Stimulated activated CD8-positive, alpha-beta memory T cell treated with anti-CD3 and anti-CD28 coated beads, Interleukin-15, amount 100 ng/mL, for 48 hours (primary cell): ENCODE measurements around the gene KIAA1755.

Experiments
- DNase-seq, 2 donors: peaks; one replicate each; pipeline ENCODE4 v3.0.0-alpha.2; 2020; ENCODE audit warnings: low read depth in 2 of 2

KIAA1755 gene

DNA sequence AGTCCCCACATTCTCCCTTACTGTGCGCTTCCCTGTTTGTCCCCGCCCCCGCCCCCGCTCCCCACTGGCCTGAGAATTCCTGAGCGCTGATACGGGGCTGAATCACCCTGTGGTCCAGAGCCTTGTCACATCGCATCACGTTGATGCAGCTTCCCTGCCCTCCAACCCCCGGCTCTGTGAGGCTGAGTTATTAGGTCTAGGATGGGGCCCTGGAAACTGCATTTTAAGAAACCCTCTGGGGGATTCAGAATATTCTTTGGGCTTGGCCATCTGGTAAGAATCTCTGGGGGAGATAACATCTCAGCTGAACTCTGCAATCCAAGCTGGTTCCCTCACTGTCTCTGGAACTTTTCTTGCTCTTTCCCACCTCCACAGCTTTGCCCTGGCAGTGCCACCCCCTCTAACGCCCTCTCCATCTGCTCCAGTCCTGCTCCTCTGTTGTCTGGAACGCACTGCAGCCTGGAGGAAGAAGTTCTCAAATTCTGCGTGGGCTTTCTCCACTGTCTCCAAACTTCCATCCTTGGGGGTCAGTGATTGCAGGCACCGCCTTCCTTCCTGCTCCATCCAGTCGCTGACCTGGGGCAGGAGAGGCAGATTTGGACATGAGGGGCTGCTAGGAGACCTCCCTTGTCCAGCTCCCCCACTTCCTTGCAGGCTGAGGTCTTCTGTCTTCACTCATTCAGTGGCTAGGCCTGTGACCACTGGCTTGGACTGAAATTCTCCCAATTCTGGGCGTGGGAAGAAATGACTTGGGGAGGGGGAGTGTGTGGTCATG lies 42.6 kb downstream of the KIAA1755 start:
- DNase-seq: no peak

DNA sequence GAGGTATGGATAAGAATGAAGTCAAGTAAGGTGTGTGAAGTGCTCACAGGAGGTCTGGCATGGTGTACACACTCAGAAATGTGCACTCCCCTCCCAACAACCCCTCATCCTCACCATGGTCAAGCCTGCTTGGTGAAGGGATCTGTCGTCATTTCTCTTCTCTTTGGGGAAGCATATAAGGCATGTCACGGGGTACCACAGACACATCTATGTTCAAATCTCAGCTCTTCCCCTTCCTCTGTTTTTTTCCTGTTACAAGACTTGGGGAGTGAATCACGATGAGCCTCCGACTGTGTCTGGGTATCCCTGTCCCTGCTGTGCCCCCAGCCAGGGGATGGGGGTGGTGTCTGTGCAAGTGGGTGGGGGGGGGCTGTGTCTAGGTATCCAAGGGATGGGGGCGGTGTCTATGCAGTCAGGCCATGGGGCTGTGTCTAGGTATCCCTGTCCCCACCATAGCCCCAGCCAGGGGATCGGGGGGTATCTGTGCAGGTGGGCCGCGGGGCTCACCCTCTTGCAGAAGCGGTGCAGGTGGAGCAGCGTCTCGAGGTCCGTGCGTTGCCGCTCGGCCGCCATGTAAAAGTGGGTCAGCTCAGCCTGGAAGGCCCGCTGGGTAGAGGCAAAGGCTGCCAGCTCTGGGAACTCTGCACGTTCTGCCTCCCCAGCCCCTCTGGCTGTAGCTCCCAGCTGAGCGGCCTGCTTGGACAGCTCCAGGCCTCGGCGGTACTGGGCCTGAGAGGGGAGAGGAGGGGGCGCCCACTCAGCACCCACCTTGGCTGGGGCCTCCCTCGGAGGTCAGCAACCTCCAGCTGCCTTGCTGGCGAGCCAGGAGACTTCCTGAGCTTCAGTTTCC lies 43.6 kb downstream of the KIAA1755 start:
- DNase-seq: no peak

DNA sequence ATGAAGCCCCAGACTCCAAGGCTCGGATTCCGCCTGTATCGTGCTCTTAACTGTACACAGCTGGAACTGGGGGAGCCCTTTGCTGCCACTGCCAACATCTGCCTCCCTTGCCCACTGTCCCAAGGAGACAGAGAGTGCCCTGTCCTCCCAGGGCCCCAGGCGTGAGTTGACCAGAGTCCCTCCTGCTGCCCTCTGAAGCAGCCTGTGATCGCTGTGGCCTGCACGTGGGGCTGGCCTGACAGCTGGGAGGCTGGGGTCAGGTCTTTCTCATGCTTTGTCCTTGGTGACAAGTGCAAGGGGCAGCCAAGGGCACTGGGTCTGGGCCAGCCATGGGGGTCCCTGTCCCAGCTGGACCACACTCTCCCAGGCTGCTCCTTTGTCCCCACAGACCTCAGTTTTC lies 44.3 kb downstream of the KIAA1755 start:
- DNase-seq: no peak

DNA sequence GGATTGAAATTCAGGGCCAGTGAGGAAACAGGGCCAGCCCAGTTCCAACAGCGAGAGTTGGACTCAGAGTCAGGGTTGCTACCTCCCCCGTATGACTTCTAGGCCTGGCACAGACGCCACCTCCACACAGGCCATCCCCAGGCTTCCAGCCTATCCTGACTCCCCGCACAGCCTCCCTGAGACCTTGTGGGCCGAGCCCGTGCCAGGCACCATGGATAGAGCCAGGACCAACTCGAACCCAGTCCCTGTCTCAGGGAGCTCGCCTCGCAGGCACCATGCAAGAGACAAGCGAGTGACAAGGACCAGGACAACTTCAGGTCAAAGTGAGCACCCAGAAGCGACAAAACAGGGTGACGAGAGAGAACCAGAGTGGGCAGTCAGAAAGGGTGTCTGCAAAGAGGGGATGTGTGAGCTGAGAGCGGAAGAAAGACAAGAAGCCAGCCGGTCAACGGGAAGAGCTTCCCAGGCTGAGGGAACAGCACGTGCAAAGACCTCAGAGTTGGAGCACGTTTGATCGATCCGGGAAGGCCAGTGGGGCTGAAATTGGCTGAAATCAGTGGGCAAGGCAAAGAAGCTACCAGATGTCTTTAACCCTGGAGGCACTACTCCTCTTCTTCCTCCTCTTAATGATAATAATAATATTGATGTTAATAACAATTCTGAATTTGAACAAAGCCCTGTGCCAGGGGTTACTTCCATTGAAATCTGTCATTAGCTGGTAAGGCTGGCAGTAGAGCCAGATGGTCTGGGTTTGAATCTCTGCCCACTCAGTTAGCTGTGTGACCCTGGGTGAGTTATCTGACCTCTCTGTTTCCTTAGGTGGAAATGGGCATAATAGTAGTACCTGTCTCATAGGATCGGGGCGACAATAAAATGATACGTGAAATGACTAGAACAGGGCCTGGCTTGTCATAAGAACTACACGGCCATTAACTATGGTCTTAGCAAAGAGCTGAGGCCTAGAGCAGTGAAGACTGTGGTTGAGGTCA lies 45.0 kb downstream of the KIAA1755 start:
- DNase-seq: no peak

DNA sequence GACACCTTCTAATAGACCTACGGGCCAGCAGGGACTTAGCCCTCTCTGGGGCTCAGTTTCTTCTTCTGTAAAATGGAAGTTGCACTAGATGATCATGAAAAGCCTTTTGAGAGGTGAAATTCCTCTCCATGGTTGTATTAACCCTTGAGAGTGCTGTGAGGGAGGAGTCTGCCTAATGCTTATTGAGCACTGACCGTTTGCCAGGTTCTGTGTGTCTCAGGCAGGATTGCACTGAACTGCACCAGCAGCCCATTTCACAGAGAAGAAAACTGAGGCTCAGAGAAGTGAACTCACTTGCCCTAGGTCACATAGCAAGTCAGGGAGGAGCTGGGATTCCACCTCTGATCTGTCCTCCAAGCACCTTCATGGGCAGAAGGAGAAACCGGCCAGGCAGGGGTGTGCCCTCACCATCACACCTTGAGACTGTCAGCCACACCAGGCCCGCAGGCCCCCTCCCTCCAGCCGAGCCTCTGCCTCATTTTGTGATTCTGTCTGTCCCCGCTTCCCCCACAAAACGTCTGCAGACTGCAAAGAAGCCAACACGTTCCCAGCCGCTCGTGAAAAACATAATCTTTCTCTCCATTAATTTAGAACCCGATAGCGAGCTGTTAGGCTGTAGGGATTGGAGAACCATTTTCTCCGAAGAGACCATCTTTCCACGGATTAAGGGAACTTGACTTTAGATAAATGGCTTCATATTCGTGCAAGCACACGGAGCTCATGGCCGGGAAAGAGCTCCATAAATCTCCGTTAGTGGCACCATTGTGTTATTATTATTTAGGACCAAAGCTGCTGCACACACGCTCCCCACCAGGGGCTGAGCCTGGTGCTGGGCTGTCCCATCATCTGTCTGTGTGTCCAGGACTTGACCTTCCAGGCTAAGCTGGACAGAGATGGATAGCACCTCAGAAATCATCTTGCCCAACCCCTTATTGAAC lies 46.0 kb downstream of the KIAA1755 start:
- DNase-seq: no peak

DNA sequence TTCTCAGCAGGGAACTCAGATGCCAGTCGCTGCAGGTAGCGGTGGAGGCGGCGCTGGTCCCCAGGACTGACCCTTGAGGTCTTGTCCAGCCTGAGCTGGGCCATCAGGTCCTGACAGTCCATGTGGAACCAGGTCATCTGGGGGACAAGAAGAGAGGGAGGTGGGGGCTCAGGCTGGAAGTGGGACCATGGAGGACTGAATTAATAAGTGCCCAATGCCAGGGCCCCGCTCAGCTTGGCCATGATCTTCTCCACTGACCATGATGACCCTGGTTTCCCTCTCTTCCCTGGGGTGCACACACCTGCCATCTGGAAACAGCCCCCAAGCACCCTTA lies 47.0 kb downstream of the KIAA1755 start:
- DNase-seq: no peak

DNA sequence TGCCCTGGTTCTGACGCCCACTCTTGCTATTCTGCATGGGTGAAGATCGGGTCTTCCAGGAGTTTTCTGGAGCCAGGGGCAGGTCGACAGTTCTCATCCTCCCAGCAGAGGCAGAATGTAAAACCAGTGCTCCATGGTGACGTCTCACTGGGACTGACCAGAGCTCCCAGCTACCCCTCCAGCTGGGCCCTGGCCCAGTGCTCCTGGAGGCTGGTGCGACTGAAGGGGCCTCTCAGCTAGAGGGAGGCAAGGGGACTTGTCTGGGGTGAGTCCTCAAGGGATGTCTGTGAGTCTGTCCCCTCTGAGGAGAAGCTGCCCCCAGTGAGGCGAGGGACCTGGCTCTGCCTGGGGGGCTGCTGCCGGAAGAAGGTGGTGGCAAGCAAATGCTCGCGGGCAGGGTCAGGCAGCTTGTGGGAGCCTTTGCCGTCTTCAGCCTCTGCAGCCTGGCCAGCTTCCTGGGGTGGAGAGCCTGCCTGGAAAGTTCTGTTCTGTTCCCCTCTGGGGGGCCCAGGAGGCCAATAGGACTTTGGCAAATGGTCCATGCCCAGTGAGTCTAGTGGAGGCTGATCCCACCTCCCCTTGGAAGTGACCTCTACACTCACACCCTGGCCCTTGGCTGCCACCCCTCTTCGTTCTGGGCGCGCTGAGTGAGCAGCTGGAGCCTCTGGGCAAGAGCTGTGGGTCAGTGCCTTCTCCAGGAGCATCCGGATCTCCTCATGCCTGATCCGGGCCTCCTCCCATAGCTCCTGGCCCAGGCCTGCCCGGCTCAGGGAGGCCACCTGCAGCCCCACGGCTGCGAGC lies 47.5 kb downstream of the KIAA1755 start:
- DNase-seq: no peak

DNA sequence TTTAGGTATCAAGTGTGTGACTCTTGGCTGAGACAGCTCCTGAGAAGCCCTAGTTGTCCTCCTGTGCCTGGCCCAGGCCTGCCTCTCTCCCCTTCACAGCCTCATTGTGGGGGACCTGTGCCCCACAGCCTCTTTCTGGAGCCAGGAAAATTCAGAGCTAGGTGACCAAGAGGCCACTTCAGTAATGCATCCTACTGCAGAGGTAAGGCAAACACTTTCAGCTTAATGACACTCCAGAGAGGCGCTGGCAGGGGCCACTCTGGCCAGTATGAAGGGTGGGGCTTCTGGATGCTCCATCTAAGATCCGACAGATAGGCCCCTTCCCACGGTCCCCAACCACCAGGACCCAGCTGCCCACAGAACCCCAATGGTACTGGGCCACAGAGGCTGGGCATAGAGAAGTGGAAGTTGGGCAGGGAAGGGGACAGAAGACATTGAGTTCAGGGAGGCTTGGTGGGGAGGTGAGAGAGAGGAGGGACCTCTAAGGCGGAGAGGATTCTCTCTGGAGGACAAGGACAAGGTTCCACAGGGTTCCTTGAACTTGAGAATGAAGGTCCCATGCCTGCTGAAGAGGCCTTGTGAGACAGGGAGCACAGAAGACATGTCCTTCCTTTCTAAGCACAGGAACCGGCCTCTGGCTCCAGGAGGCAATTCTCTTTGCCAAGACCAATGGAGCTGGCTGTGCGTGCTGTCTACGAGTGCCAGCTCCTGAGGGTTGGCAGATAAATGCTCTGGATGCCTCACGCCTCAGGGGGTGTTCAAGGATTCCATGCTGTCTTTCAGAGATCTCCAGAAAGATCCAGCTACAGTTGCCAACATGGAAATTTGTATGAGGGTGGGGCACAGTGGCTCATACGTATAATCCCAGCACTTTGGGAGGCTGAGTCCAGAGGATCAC lies 49.1 kb downstream of the KIAA1755 start:
- DNase-seq: no peak

DNA sequence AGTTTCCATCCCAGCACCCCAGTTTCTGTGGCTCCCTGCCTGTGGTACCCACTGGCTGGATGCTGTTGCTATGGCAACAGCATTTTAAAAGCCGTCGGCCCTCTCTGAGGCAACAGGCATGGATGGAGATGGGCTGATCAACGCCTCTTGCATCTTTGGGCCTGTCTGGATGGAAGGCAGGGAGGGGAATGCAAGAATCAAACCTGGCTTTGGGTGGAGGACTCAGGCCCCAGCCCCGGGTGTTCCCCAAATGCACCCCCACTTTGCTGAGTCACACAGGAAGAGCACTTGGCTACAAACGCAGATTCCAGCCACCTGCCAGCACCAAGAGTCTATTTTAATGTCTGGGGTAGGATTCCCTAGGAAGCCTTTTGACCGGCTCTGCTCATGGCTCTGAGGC lies 49.8 kb downstream of the KIAA1755 start:
- no peak for DNase-seq

DNA sequence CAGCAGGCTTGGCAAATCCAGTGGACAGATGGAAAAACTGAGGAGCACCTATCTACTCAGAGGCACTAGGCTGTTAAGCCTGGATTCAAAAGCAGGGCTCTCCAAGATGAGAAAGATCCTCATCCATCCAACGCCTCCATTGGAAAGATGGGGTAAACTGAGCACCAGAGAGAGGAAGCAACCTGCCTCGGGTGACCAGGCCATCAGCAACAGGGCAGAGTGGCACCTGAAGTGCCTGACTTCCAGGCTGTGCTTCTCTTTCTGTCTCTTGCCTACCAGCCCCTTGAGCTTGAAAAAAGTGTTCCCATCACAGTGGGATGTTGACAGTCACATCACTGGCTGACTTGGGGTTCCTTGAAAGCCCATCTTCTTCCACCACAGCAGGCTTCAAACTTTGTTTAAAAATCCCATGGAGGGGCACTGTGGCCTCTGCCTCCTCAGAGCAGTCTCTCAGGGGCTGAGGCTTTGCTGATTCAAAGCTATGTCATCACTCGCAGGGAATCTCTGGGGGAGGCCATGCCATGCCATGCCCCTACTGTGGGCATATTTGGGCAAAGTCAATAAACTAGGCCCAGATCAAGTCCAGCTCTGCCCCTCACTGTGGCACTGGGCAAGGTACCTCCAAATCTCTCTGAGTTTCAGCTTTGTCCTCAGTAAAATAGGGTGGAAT lies 50.7 kb downstream of the KIAA1755 start:
- DNase-seq: no peak

DNA sequence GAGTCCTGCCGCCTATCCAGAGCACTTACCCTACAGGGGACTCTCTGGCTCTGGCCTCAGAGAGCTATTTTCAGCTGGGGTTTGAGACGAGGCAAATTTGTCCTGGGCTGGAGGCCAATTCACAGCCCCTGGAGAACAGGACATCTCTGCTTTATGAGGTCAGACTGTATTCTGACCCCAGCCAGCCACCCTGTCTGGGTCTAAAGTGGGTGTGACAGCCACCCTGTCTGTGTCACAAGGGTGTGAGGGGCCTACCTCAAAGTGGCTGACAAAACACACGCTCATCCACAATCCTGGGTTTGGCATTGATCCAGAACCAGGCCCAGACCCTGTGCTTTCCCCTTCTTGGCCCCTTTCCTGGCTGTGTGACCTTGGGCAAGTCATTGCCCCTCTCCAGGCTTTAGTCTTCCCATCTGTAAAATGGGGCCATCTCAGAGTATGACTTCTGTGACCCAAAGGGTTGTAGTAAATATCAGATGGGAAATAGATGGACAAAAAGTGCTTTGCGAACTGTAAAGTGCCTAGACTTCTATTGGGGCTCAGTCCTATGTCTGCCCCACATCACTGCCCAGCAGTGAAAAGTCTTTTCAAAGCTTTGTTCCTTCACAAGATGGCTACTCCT lies 51.4 kb downstream of the KIAA1755 start:
- no peak for DNase-seq

DNA sequence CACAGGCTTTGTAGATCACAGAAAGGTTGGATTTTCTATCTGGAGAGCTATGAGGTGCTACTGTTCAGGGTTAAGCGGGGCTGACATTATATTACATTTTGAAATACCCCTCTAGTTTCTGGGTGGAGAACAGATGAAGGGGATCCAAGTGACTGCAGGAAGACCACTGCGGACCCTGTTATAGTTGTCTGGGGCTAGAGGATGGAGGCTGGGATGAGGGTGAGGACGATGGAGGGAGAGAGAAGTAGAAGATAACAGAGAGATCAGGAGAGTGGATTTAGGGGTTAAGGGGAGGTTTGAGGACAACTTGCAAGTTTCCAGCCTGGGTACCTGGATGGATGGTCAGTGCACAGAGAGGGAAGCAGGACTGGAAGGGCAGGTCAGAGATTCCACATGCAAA lies 52.0 kb downstream of the KIAA1755 start:
- no peak for DNase-seq

DNA sequence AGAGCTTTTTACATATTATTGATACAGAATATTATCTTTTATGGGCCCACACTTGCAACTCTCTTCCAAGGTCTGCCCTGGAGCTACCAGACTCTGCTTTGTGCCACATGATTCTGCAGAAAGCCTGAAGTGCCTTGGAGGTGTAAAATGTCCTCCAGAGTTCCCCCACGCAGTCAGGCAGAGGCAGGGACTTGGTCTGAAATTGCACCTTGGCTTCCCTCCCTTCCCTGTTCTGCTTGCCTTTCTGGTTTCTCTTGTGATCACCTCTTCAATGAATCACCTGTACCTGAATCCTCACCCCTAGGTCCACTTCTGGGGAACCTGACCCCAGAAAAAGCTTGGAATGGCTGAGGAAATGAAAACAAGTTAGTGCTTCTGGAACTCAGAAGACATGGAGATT lies 52.4 kb downstream of the KIAA1755 start:
- no peak for DNase-seq

DNA sequence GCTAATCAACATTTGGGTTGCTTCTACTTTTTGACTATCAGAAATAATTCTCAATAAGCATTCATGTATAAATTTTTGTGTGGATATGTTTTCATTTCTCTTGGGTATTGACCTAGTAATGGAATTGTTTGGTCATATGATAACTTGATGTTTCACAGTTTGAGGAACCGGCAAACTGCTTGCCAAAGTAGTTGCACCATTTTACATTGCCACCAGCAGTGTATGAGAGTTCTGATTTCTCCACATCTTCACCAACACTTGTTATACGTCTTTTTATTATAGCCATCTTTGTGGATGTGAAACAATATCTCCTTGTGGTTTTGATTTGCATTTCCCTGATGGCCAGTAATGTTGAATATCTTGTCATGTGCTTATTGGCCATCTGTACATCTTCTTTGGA lies 52.9 kb downstream of the KIAA1755 start:
- no peak for DNase-seq

DNA sequence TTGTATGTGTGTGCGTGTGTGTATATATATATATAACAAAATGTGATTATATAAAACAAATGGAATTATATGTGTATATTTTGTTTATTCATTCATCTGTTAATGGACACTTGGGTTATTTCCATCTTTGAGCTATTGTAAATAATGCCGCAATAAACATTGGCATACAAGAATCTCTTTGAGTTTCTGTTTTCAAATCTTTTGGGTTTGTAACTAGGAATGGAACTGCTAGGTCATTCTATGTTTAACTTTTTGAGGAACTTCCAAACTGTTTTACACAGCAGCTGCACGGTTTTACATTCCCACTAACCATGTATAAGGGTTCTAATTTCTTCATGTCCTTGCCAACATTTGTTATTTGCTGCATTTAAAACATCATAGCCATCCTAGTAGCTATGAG lies 55.5 kb downstream of the KIAA1755 start:
- DNase-seq: no peak

DNA sequence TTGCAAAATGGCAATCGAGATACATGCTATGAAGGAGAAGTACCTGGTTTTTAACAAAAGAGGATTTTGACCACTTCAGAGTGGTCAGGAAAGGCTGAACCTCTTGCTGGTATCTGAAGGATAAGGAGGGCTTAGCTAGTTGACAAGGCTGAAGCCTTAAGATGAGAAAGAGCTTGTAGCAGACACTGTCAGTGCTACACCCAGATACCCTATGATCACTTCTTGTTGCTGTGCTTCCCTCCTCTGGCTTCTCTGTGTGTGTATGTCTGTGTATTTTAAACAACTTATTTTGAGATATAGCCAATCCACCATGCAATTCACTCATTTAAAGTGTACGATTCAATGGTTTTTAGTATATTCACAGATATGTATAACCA lies 56.6 kb downstream of the KIAA1755 start:
- DNase-seq: no peak

DNA sequence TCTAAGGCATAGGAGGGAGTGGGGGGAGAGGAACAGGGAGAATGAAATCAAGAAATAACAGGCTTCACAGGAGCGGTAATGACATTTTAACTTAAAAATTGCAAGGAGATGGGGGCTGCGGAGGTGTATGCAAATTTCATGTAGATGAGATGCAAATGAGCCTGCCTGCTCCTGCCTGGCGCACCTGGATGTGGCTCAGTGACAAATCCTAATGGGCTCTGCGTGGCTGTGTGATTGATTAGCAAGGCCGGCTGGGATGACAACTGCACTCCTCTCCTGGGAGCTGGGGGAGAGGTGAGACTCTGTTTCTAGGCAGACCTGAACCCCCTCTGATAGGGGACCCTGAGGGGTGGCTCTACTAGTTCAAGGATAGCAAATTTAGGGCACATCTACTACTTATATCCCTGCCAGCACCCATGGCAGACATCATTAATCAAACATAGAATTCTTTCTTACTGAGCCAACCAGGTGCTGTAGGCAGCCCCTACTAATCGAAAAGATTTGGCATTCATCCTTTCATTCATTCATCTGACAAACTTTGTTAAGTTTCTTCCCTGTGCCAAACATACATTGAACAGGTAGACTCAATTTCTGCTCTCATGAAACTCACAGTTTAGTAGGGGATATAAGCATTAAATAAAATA lies 57.1 kb downstream of the KIAA1755 start:
- DNase-seq: no peak

DNA sequence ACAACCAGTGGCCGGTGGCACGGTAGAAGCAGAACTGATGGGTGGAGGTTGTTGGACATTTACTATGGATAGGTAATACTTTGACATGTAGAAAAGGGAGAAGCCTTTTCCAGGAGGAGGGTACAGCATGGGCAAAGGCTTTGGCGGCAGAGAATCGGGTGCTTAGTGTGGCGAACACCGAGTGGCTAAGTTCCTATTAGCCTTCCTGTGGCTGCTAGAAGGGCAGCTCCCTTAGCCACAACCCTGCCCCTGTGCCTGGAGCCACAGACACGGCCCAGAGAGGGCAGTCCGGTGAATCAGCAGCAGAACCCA lies 57.6 kb downstream of the KIAA1755 start:
- DNase-seq: no peak
